Stomach (tissue), 4 donors: ENCODE results near the gene TMEM109.

Experiments
- CTCF ChIP-seq, 7 experiments: fragments of 450-650 bp in 4 of 7; fragments of 200-600 bp in 3 of 7; sonication (generic) in 3 of 7; IDR thresholded peaks; one replicate each; pipeline ENCODE4 v1.5.1; 2016 to 2019; ENCODE audit warnings: antibody characterized with exemption in 7 of 7, control low read depth in 2 of 7, mild to moderate bottlenecking in 1 of 7
- EP300 ChIP-seq: sonication (generic); formaldehyde crosslinking; IDR thresholded peaks from one replicate; pipeline ENCODE4 v1.6.1; 2017; ENCODE audit warnings: antibody characterized with exemption
- POLR2AphosphoS5 ChIP-seq, 3 donors: sonication (generic); formaldehyde crosslinking; IDR thresholded peaks; one replicate each; pipeline ENCODE4 v1.6.1; 2016; ENCODE audit warnings: antibody characterized with exemption in 3 of 3

- no peak for TF ChIP-seq CTCF (IDR thresholded peaks at IDR 0.05)
- TF ChIP-seq EP300: no peak
- no peak for TF ChIP-seq POLR2AphosphoS5 (IDR thresholded peaks at IDR 0.05)
Measured at GRCh38 chr11:60964801-60965200, 50.8 kb downstream of the TMEM109 start.
